Raji (cell line): ENCODE measurements around the gene INTS15.

Source experiments
- POLR2A ChIP-seq: IDR thresholded peaks from 2 replicates; pipeline ENCODE4 v1.6.1; 2011; ENCODE audit warnings: low read depth, low read length, control low read depth; ENCODE audit not compliant: insufficient read depth

Gene INTS15

DNA sequence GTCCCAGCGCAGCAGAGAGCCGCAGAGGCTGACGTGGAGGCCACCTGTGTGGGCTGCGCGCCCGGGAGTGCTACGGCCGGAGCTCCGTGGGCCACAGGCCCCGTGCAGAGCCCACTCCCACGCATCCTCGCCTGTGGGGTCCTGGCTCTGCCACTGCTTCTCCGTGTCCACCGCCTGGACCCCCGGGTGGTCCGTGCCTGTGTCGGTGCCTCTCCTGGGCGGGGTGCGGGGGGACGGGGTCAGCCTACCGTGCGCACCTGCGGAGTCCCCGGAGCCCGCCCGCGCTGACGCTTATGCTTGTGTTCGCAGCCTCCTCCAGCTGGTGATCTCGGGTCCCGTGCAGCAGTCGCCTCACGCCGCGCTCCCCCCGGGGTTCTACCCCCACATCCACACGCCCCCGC is 17.8 kb downstream of the INTS15 start:
- no peak for TF ChIP-seq POLR2A

DNA sequence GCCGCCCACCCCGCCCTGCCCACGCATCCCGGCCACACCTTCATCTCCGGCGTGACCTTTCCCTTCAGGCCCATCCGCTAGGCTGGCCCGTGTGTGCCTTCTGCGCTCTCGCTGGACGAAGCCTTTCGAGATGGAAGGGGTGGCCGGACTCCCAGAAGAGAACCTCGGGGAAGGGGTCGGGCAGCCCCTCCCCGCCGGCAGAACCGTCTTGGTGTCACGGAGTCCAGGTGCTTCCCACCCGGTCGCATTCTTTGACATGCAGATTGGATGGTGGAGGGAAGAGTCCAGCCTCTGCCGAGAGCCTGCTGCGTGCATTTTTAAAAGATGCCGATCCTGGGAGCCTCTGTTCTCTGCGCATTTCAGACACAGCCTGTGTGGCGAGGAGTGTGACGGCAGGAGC is 18.3 kb downstream of the INTS15 start:
- TF ChIP-seq POLR2A = no peak

DNA sequence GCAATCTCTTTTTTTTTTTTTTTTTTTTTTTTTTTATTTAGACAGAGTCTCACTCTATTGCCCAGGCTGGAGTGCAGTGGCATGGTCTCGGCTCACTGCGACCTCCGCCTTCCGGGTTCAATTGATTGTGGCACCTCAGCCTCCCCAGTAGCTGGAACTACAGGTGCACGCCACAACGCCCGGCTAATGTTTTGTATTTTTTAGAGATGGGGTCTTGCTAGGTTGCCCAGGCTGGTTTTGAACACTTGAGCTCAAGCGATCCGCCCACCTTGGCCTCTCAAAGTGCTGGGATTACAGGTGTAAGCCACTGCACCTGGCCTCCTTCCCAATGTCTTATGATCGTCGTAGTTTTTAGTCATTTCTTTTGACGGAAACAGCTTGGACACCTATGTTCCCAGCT is 19.0 kb downstream of the INTS15 start:
- TF ChIP-seq POLR2A = no peak

DNA sequence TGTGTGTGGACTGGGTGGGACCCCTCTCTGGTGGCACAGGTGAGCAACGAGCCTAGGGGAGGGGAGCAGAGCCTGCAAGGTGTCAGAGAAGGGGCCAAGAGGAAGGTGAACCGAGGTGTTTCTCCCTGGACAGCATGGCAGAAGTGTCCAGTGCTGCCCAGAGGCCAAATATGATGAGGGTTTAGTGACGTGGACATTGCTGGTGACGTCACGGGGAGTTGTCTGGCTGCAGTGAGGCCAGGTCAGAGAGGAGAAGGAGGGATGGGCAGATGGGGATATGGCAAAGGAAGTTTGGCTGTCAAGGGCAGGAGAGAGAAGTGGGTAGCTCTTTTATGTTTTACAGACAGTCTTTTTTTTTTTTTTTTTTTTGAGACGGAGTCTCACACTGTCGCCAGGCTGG is 23.0 kb downstream of the INTS15 start:
- no peak for TF ChIP-seq POLR2A

DNA sequence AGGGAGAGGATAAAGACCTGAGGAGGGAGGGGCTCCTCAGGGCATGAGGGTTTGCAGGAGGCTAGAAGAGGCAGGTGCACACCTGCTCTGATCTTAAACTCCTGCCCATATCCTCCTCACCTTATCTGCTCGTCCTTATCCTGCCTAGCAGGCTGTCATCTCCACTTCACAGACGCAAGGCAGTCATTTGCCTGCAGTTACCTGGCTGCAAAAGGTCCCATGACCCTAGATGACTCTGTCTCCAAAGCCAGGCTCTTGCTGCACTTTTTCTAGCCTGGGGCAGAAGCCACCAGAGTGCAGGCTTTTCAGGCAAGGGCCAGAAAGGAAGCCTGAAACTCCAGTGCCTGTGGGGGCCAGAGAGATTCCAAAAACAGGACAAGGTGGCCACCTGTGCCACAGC is 23.9 kb downstream of the INTS15 start:
- TF ChIP-seq POLR2A = no peak

DNA sequence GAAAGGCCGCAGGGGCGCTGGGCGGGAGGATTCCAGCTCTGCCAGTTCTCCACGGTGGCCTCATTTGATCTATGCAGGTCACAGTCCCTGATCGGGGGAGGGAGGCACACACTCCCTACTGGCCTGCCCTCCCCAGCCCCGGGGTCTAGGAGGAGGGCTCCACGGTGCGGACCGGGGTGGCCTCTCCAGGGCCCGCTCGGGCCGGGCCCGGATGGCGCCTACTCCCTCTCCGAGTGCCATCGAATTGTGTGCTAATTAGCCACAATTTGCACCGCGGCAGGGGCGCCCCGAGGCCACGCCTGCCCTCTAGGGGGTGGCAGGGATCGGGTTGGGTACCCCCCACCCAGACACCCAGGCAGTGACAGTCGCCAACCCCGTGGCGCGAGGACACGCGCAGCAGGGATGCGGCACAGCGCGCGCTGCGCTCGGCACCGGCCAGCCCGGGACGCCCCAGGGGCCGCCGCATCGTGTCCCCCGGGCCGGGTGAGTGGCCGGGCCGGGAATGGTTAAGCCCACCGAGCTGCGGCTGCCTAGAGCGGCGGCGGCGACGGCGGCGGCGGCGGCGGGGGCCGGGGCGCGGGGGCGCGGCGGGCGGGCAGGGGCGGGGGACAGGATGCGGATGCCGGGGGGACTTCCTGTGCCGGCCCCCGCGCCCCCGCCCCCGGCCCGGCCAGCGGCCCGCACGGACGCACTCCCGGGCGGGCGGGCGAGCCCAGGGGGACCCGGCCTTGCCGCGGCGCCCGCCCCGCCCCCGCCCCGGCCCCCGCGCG is 25.3 kb downstream of the INTS15 start, which contains the start of gene ZNF853:
ZNF853 (plus strand) TSS at position 658 of the 770 bp plus-strand sequence. CDS start 565 bp downstream, outside the sequence.
- no peak for TF ChIP-seq POLR2A

DNA sequence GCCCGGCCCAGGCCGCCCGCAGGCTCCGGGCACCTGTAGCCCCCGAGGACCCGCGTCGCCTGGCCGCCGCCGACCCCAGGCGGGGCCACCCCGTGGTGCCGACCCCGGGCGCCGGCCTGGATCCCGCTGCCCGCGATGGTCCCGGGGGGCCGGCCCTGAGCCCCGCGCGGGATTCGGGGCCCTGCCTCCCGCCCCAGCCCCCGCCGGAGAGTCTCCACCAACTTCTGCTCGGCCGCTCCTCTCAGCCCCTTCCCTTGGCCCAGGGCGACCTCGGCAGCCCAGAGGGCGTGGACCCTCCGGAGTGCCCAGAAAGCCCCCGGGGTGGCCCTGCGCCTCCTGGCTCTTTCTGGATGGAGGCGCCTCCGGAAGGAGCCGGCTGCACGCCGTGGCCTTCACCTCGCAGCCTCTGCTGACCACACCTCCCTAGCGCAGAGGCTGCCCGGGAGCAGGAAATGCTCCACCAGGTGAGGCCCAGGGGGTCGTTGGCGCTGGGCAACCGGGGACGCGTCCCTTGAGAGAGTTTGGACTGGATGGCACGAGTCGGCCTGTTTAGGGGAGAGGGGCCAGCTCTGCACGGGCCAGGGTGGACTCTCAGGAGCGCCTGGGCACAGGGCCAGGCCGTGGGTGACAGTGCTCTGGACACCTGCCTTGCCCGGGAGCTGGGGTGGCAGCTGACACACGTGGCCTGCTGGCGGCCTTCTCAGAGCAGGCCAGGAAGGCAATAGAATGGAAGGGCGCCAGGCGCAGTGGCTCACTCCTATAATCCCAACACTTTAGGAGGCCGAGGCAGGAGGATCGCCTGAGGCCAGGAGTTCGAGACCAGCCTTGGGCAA is 26.1 kb downstream of the INTS15 start:
- no peak for TF ChIP-seq POLR2A

DNA sequence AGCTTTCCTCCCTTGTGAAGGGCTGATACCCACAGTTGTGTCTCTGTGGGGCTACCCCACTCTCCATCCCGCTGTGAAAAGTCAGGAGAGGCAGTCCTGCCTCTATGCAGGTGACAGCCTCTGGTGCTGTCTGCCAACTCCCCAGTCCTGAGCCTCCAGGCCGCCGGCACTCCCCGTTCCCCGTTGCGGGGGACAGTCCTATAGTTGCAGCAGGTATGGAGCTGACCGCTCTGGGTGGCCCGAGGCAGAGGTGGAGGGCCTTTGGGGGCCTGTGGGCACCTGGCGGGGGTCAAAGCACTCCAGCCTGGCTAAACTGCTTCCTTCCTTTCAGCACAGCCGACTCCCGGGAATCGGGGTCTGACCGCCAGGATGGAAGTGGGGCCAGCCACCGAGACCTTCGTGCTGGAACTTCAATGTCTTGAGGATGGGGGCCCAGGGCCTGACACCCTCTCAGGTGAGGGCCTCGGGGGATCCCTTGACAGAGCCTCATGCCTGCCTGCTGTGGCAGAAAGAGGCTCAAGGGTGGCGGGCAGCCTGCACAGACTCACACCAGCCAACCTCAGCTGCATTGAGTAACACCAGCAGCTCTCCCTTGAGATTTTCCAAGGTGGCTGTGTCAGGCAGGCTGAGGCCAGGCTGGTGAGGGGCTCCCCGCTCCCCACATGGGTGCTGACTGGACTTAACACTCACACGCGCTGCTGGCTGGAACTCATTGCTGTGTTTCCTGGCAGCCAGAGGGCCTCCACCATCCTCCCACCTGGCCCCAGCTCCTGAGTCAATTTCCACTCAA is 27.2 kb downstream of the INTS15 start:
- TF ChIP-seq POLR2A = no peak

DNA sequence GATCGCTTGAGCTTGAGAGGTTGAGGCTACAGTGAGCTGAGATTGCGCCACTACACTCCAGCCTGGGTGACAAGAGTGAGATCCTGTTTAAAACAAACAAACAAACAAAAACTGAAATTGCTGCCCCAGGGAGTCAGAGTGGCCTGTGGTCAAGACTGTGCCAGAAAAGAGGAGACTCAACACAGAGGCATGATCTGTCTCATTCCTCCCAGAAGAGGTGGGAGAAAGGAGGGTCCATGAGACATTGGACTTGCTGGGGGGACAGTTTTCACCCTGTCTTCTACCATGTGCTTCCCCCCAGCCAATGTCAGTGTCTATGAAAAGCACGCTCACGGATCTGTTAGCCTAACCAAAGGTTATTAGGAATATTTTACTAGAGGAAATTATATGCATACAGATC is 28.8 kb downstream of the INTS15 start:
- no peak for TF ChIP-seq POLR2A

DNA sequence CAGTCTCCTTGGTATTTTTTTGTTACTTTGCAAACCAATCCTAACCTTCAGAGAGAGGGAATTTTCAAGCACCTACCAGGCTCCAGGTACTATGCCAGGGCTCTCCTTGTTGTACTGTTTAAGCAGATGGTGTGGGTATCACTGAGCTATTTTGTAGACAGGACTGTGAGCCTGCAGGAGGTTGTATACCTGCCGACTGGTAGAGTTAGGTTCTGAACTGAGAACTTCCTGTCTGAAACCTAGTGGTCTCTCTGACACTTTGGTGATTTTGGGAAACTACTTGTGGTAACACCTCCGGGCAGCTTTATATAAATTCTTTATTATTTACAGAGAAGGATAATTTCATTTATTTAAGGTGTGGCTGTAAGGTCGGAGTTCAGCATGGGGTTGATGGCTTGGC is 30.1 kb downstream of the INTS15 start:
- no peak for TF ChIP-seq POLR2A

DNA sequence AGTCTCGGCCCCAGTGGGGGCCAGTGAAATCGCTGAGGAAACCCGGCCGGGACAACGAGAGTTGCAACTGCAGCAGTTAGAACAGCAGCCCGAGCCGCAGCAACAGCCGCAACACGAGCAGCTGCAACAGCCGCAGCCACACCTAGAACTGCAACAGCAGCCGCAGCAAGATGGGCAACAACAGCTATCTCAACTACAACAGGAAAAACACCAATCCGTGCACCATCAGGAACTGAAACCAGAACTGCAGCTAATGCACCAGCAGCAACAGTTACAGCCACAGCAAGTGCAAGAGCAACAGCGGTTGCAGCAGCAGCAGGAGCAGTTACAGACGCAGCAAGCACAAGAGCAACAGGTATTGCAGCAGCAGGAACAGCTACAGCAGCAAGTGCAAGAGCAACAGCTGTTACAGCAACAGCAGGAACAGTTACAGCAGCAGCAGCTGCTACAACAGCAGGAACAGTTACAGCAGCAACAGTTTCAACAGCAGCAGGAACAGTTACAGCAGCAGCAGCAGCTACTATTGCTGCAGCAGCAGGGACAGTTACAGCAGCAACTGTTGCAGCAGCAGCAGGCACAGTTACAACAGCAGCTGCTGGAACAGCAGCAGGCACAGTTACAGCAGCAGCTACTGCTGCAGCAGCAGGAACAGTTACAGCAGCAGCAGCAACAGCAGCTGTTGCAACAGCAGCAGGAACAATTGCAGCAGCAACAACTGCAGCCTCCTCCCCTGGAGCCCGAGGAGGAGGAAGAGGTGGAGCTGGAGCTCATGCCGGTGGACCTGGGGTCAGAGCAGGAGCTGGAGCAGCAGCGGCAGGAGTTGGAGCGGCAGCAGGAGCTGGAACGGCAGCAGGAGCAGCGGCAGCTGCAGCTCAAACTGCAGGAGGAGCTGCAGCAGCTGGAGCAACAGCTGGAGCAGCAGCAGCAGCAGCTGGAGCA is 31.6 kb downstream of the INTS15 start:
- TF ChIP-seq POLR2A = no peak

DNA sequence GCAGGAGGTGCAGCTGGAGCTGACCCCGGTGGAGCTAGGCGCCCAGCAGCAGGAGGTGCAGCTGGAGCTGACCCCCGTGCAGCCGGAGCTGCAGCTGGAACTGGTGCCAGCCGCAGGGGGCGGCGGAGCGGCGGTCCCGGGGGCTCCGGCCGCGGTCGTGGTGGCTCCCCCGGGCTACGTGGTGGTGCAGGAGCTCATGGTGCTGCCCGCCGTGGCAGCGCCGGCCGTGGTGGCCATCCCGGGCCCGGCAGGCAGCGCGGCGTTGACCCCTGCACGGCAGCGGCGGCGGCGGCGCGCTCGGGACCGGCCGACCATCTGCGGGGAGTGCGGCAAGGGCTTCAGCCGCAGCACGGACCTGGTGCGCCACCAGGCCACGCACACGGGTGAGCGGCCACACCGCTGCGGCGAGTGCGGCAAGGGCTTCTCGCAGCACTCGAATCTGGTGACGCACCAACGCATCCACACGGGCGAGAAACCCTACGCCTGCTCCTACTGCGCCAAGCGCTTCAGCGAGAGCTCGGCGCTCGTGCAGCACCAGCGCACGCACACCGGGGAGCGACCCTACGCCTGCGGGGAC is 32.4 kb downstream of the INTS15 start:
- no peak for TF ChIP-seq POLR2A

DNA sequence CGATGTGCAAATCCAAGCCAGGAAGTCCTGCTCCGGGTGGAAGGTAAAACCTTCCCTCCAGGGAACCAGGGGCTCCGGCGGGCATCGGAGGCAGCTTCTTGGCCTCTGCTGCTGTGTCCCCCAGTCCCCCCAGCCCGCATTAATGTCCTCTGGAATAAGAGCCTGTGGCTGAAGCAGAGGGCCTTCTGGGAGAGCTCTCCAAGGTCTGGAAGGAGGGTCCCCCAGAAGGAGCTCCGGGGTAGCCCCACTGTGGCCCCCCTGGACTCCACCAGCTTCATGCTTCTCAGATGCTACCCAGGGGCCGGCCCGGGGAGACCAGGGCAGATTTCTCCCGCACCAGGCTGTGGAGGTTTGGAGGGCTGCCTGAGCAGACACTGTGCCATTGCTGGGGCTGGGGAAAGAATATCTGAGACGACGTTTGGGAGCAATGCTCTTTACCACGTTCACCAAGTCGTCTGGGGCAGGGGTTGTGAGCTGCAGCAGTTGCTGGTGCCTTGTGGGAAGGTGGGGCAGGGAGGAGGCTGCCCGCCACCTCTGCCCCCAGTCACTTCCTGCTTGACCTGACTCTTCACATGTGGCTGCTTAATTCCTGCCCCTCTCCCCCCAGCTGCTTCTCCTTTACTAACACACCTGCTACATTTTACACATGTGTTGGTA is 33.9 kb downstream of the INTS15 start:
- peak; percentile 47; the same call in 1 of the 2 replicates for TF ChIP-seq POLR2A
